ENCODE results near the gene TULP4. TPM values are rescaled to one million over a fixed set of nuclear protein-coding genes. Genes with fewer than 3 reads are reported as not detected.
A peak's percentile ranks its signal among the peaks of the same experiment; 100 is the strongest.
"Not testable (repeated sequence)": the region's sequence is repeated elsewhere in the genome, so short reads cannot be mapped to it uniquely, and the experiment has no call there.

Gene TULP4
- polyA plus RNA-seq, 6 donors from 2014 or later = 8.1 to 42.3 (median 39.1) TPM

GRCh38 chr6:158519761-158520160, 207.5 kb downstream of the TULP4 start:
- peak overlapping the region in 1 of 6 donors; percentile 67 for H3K27ac Mint-ChIP-seq

GRCh38 chr6:158520975-158521374, 208.7 kb downstream of the TULP4 start:
- Mint-ChIP-seq H3K27me3 (peaks cover 31 to 78% (median 57%) of the 10 kb centered on the region in 3 donors), H3K36me3 (peaks cover 0 to 21% of the 10 kb centered on the region in 2 donors), H3K4me1 (peaks cover 6 to 19% (median 18%) of the 10 kb centered on the region in 3 donors)
- ATAC-seq (ENCODE audit: low read depth in 2 of 2); H3K27ac Mint-ChIP-seq; H3K9me3 Mint-ChIP-seq; DNase-seq; H3K4me3 Mint-ChIP-seq: not testable (repeated sequence)

More at GRCh38 chr6:158519761-158520160, 207.5 kb downstream of the TULP4 start:
- peak overlapping the region in 2 of 8 donors; percentile 24 to 69 for H3K4me3 Mint-ChIP-seq
- peaks cover 31 to 70% (median 45%) of the 10 kb centered on the region in 3 donors for H3K27me3 Mint-ChIP-seq
- DNase-seq = no peak
- H3K4me1 Mint-ChIP-seq = peaks cover 6 to 23% (median 18%) of the 10 kb centered on the region in 3 donors
- H3K36me3 Mint-ChIP-seq = peaks cover 0 to 15% of the 10 kb centered on the region in 2 donors
- H3K9me3 Mint-ChIP-seq = peaks cover 0 to 4% (median 2%) of the 10 kb centered on the region in 7 donors
- ATAC-seq (ENCODE audit: low read depth in 2 of 2) = no peak

GRCh38 chr6:158521759-158522158, 209.5 kb downstream of the TULP4 start:
- Mint-ChIP-seq H3K4me1 (peaks cover 6 to 18% (median 16%) of the 10 kb centered on the region in 3 donors), H3K9me3 (peaks cover 0 to 9% (median 6%) of the 10 kb centered on the region in 7 donors), H3K36me3 (peaks cover 0 to 26% of the 10 kb centered on the region in 2 donors), H3K27me3 (peaks cover 39 to 81% (median 65%) of the 10 kb centered on the region in 3 donors), H3K27ac (no peak overlapping the region), H3K4me3 (no peak overlapping the region)
- ATAC-seq (ENCODE audit: low read depth in 2 of 2) = no peak
- DNase-seq = no peak

GRCh38 chr6:158522616-158523015, 210.4 kb downstream of the TULP4 start:
- Mint-ChIP-seq H3K27ac (no peak overlapping the region), H3K36me3 (peaks cover 4 to 33% of the 10 kb centered on the region in 2 donors), H3K27me3 (peaks cover 43 to 81% (median 74%) of the 10 kb centered on the region in 3 donors)

GRCh38 chr6:158524311-158524710, 212.0 kb downstream of the TULP4 start:
- DNase-seq (no peak), ATAC-seq (ENCODE audit: low read depth in 2 of 2) (no peak)
- peaks cover 9 to 34% of the 10 kb centered on the region in 2 donors for H3K36me3 Mint-ChIP-seq
- H3K4me3 Mint-ChIP-seq = peak overlapping the region in 1 of 8 donors; percentile 37
- H3K4me1 Mint-ChIP-seq = peaks cover 0 to under 1% (median 0%) of the 10 kb centered on the region in 3 donors
- peaks cover 14 to 26% (median 15%) of the 10 kb centered on the region in 7 donors for H3K9me3 Mint-ChIP-seq
- H3K27ac Mint-ChIP-seq = no peak overlapping the region
- H3K27me3 Mint-ChIP-seq = peaks cover 42 to 83% (median 79%) of the 10 kb centered on the region in 3 donors

More at GRCh38 chr6:158522616-158523015, 210.4 kb downstream of the TULP4 start:
- Mint-ChIP-seq H3K4me1 (peaks cover 6 to 17% (median 12%) of the 10 kb centered on the region in 3 donors), H3K9me3 (peaks cover 6 to 17% (median 11%) of the 10 kb centered on the region in 7 donors), H3K4me3 (no peak overlapping the region)
- no peak for ATAC-seq (ENCODE audit: low read depth in 2 of 2)
- no peak for DNase-seq

GRCh38 chr6:158527858-158528257, 215.6 kb downstream of the TULP4 start:
- H3K9me3 Mint-ChIP-seq = peaks cover 19 to 39% (median 21%) of the 10 kb centered on the region in 7 donors
- not testable (repeated sequence) for H3K27ac Mint-ChIP-seq; DNase-seq; ATAC-seq (ENCODE audit: low read depth in 2 of 2); H3K4me3 Mint-ChIP-seq; H3K4me1 Mint-ChIP-seq
- peaks cover 48 to 87% (median 80%) of the 10 kb centered on the region in 3 donors for H3K27me3 Mint-ChIP-seq
- H3K36me3 Mint-ChIP-seq = peaks cover 17 to 53% of the 10 kb centered on the region in 2 donors

GRCh38 chr6:158528826-158529225, 216.6 kb downstream of the TULP4 start:
- Mint-ChIP-seq H3K9me3 (peaks cover 16 to 46% (median 27%) of the 10 kb centered on the region in 7 donors), H3K27ac (no peak overlapping the region), H3K27me3 (peaks cover 48 to 87% (median 80%) of the 10 kb centered on the region in 3 donors), H3K4me3 (no peak overlapping the region), H3K36me3 (peaks cover 22 to 46% of the 10 kb centered on the region in 2 donors), H3K4me1 (no peaks in the 10 kb centered on the region)
- ATAC-seq (ENCODE audit: low read depth in 2 of 2) = no peak
- DNase-seq = no peak

GRCh38 chr6:158529629-158530028, 217.4 kb downstream of the TULP4 start:
- Mint-ChIP-seq H3K36me3 (peaks cover 22 to 40% of the 10 kb centered on the region in 2 donors), H3K4me1 (no peaks in the 10 kb centered on the region), H3K27ac (no peak overlapping the region), H3K4me3 (no peak overlapping the region), H3K27me3 (peaks cover 48 to 80% (median 75%) of the 10 kb centered on the region in 3 donors), H3K9me3 (peaks cover 14 to 46% (median 27%) of the 10 kb centered on the region in 7 donors)
- DNase-seq = no peak
- no peak for ATAC-seq (ENCODE audit: low read depth in 2 of 2)

- Mint-ChIP-seq H3K4me1 (peaks cover 0 to 3% (median 2%) of the 10 kb centered on the region in 3 donors), H3K36me3 (peaks cover 22 to 36% of the 10 kb centered on the region in 2 donors), H3K4me3 (no peak overlapping the region), H3K9me3 (peaks cover 13 to 40% (median 27%) of the 10 kb centered on the region in 7 donors), H3K27me3 (peaks cover 56 to 75% (median 73%) of the 10 kb centered on the region in 3 donors), H3K27ac (peak overlapping the region in 2 of 6 donors; percentile 47 to 51)
- ATAC-seq (ENCODE audit: low read depth in 2 of 2) (no peak), DNase-seq (no peak)
Measured at GRCh38 chr6:158531566-158531965, 219.3 kb downstream of the TULP4 start.

- DNase-seq (no peak), ATAC-seq (ENCODE audit: low read depth in 2 of 2) (no peak)
- H3K27me3 Mint-ChIP-seq = peaks cover 52 to 72% (median 69%) of the 10 kb centered on the region in 3 donors
- H3K27ac Mint-ChIP-seq = no peak overlapping the region
- H3K4me3 Mint-ChIP-seq = no peak overlapping the region
- peaks cover 22 to 32% of the 10 kb centered on the region in 2 donors for H3K36me3 Mint-ChIP-seq
- H3K9me3 Mint-ChIP-seq = peaks cover 9 to 35% (median 26%) of the 10 kb centered on the region in 7 donors
- H3K4me1 Mint-ChIP-seq = peaks cover 0 to 3% (median 2%) of the 10 kb centered on the region in 3 donors
Measured at GRCh38 chr6:158531970-158532369, 219.7 kb downstream of the TULP4 start.

- peak overlapping the region; percentile 51 to 84 (median 74) for H3K4me3 Mint-ChIP-seq
Measured at GRCh38 chr6:158536084-158536890, 224.0 kb downstream of the TULP4 start.

GRCh38 chr6:158536891-158537798, 224.9 kb downstream of the TULP4 start:
- Mint-ChIP-seq H3K36me3 (peaks cover 7 to 11% of the 10 kb centered on the region in 2 donors), H3K27me3 (peaks cover 62 to 82% (median 67%) of the 10 kb centered on the region in 3 donors), H3K27ac (no peak overlapping the region), H3K4me3 (peak overlapping the region; percentile 32 to 79 (median 60)), H3K9me3 (peaks cover 0 to 15% (median 9%) of the 10 kb centered on the region in 7 donors), H3K4me1 (peaks cover 0 to 6% (median 3%) of the 10 kb centered on the region in 3 donors)
- ATAC-seq (ENCODE audit: low read depth in 2 of 2) = peak in 1 of 2 donors; percentile 46
- no peak for DNase-seq

More at GRCh38 chr6:158536084-158536890, 224.0 kb downstream of the TULP4 start:
- peak; percentile 58 for DNase-seq
- Mint-ChIP-seq H3K36me3 (peaks cover 13 to 20% of the 10 kb centered on the region in 2 donors), H3K4me1 (peaks cover 0 to 6% (median 3%) of the 10 kb centered on the region in 3 donors), H3K27ac (no peak overlapping the region), H3K27me3 (peaks cover 61 to 84% (median 70%) of the 10 kb centered on the region in 3 donors), H3K9me3 (peaks cover 0 to 19% (median 9%) of the 10 kb centered on the region in 7 donors)
- peak; percentile 38 to 69 for ATAC-seq (ENCODE audit: low read depth in 2 of 2)
